SU-DHL-6 (cell line): ENCODE measurements around the gene CHST15.

Experiments used
- EZH2phosphoT487 ChIP-seq: fragments of 200-600 bp; sonication (generic), shearing (Covaris generic); conservative IDR thresholded peaks from 2 replicates; pipeline ENCODE4 v1.6.1; 2018; ENCODE audit warnings: mild to moderate bottlenecking, antibody characterized with exemption, low read length, moderate library complexity, mixed read lengths
- TF ChIP-seq, protein P1 (sequence below): fragments of 200-600 bp; sonication (generic); IDR thresholded peaks from one replicate; pipeline ENCODE4 v1.5.1; 2017; ENCODE audit warnings: antibody characterized with exemption, mild to moderate bottlenecking, low read length, moderate library complexity; ENCODE audit not compliant: insufficient read depth, poor library complexity, severe bottlenecking

DNA sequence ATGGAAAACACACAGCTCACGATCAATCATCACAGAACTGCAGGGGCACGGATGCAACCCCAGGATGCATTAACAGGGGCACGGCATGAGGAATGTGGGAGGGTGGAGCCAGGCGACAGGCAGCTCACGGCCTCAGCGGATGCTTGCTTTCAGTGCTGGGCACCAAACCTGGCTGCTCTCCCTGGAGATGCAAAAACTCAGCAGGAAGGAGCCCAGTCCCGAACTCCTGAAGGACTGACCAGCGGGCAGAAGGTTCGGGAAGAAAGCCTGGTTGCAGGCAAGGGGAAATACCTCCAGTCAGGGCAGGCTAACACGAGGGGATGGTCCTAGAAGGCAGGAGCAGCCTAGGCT, 66.8 kb downstream of the CHST15 start:
- TF ChIP-seq, protein P1, sequence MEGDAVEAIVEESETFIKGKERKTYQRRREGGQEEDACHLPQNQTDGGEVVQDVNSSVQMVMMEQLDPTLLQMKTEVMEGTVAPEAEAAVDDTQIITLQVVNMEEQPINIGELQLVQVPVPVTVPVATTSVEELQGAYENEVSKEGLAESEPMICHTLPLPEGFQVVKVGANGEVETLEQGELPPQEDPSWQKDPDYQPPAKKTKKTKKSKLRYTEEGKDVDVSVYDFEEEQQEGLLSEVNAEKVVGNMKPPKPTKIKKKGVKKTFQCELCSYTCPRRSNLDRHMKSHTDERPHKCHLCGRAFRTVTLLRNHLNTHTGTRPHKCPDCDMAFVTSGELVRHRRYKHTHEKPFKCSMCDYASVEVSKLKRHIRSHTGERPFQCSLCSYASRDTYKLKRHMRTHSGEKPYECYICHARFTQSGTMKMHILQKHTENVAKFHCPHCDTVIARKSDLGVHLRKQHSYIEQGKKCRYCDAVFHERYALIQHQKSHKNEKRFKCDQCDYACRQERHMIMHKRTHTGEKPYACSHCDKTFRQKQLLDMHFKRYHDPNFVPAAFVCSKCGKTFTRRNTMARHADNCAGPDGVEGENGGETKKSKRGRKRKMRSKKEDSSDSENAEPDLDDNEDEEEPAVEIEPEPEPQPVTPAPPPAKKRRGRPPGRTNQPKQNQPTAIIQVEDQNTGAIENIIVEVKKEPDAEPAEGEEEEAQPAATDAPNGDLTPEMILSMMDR, result no peak
- TF ChIP-seq EZH2phosphoT487, result no peak
